ENCODE measurements around the gene POMT1.
A peak's percentile ranks its signal among the peaks of the same experiment; 100 is the strongest.

The POMT1 gene

GRCh38 chr9:131529597-131530545 lies 27.2 kb downstream of the POMT1 start:
- no peak for DNase-seq
- no peaks in the 10 kb centered on the region for H3K9me3 ChIP-seq (ENCODE audit: control extremely low read depth in 1 of 5, control insufficient read depth in 4 of 5, insufficient read depth in 2 of 5, low read depth in 1 of 5, low read length in 4 of 5)
- H3K4me1 ChIP-seq (ENCODE audit: control extremely low read depth in 1 of 4, control insufficient read depth in 4 of 4, insufficient read depth in 4 of 4, low read length in 3 of 4): peaks cover 2 to 26% (median 25%) of the 10 kb centered on the region in 4 experiments
- ChIA-PET CTCF (interaction anchor here (1.1 to 1.3 kb wide), 2 partner anchors 10 to 26 kb away, joined by 3 to 4 read pairs; no protein-coding TSS in a partner anchor), POLR2A (no interaction called here)
- H3K27ac ChIP-seq (ENCODE audit: insufficient read depth in 1 of 2, low read depth in 1 of 2, low read length in 2 of 2, poor library complexity in 1 of 2, severe bottlenecking in 2 of 2): peak overlapping the region in 1 of 2 experiments; percentile 70
- H3K4me3 ChIP-seq (ENCODE audit: control insufficient read depth in 1 of 7, extremely low read depth in 1 of 7, insufficient read depth in 4 of 7, low read depth in 2 of 7, low read length in 6 of 7): peak overlapping the region; percentile 71 to 89 (median 81)
- H3K27me3 ChIP-seq (replicated peaks in 2 of 5; ENCODE audit: control insufficient read depth in 4 of 5, insufficient read depth in 5 of 5, low read length in 4 of 5): no peaks in the 10 kb centered on the region
- peaks cover 10 to 49% (median 30%) of the 10 kb centered on the region in 4 experiments for H3K36me3 ChIP-seq (ENCODE audit: control insufficient read depth in 4 of 4, insufficient read depth in 4 of 4, low read length in 3 of 4)
- WGBS (ENCODE audit: insufficient coverage): 79% methylated on average over 22 of the region's 24 CpGs

- POLR2A ChIA-PET: no interaction called here
- Histone ChIP-seq H3K4me1 (ENCODE audit: control extremely low read depth in 1 of 4, control insufficient read depth in 4 of 4, insufficient read depth in 4 of 4, low read length in 3 of 4) (peaks cover 2 to 33% (median 31%) of the 10 kb centered on the region in 4 experiments), H3K36me3 (ENCODE audit: control insufficient read depth in 4 of 4, insufficient read depth in 4 of 4, low read length in 3 of 4) (peaks cover 10 to 44% (median 28%) of the 10 kb centered on the region in 4 experiments), H3K4me3 (ENCODE audit: control insufficient read depth in 1 of 7, extremely low read depth in 1 of 7, insufficient read depth in 4 of 7, low read depth in 2 of 7, low read length in 6 of 7) (peak overlapping the region; percentile 71 to 89 (median 81)), H3K27ac (ENCODE audit: insufficient read depth in 1 of 2, low read depth in 1 of 2, low read length in 2 of 2, poor library complexity in 1 of 2, severe bottlenecking in 2 of 2) (peak overlapping the region in 1 of 2 experiments; percentile 70), H3K27me3 (replicated peaks in 2 of 5; ENCODE audit: control insufficient read depth in 4 of 5, insufficient read depth in 5 of 5, low read length in 4 of 5) (no peaks in the 10 kb centered on the region), H3K9me3 (ENCODE audit: control extremely low read depth in 1 of 5, control insufficient read depth in 4 of 5, insufficient read depth in 2 of 5, low read depth in 1 of 5, low read length in 4 of 5) (no peaks in the 10 kb centered on the region)
- no peak for DNase-seq
- CTCF ChIA-PET: interaction anchor here (1.1 kb wide), 1 partner anchor 11 kb away, joined by 3 read pairs; no protein-coding TSS in a partner anchor
- WGBS (ENCODE audit: insufficient coverage): 8% methylated on average over 23 of the region's 29 CpGs
Observed at GRCh38 chr9:131530546-131530919, 27.8 kb downstream of the POMT1 start.

- H3K27ac ChIP-seq (ENCODE audit: insufficient read depth in 1 of 2, low read depth in 1 of 2, low read length in 2 of 2, poor library complexity in 1 of 2, severe bottlenecking in 2 of 2): peak within 1 kb of the TSS in 1 of 2 experiments; percentile 70
- POLR2A ChIA-PET: no interaction called here
- CTCF ChIA-PET: interaction anchor here (1.1 kb wide), 1 partner anchor 12 kb away, joined by 3 read pairs; no protein-coding TSS in a partner anchor
- H3K9me3 ChIP-seq (ENCODE audit: control extremely low read depth in 1 of 5, control insufficient read depth in 4 of 5, insufficient read depth in 2 of 5, low read depth in 1 of 5, low read length in 4 of 5): no peaks in the 10 kb centered on the region
- H3K36me3 ChIP-seq (ENCODE audit: control insufficient read depth in 4 of 4, insufficient read depth in 4 of 4, low read length in 3 of 4): peaks cover 7 to 37% (median 24%) of the 10 kb centered on the region in 4 experiments
- H3K27me3 ChIP-seq (replicated peaks in 2 of 5; ENCODE audit: control insufficient read depth in 4 of 5, insufficient read depth in 5 of 5, low read length in 4 of 5): no peaks in the 10 kb centered on the region
- peaks cover 2 to 33% (median 32%) of the 10 kb centered on the region in 4 experiments for H3K4me1 ChIP-seq (ENCODE audit: control extremely low read depth in 1 of 4, control insufficient read depth in 4 of 4, insufficient read depth in 4 of 4, low read length in 3 of 4)
- WGBS (ENCODE audit: insufficient coverage): 14% methylated on average over 81 of the region's 103 CpGs
- peak within 1 kb of the TSS; percentile 71 to 89 (median 81) for H3K4me3 ChIP-seq (ENCODE audit: control insufficient read depth in 1 of 7, extremely low read depth in 1 of 7, insufficient read depth in 4 of 7, low read depth in 2 of 7, low read length in 6 of 7)
- peak; percentile 75 to 82 (median 80) for DNase-seq
Observed at GRCh38 chr9:131530920-131531832, 28.5 kb downstream of the POMT1 start, which contains the start of gene UCK1. UCK1 (minus strand) TSS chr9:131531263; CDS start chr9:131531174, 89 bp downstream.

- Histone ChIP-seq H3K36me3 (ENCODE audit: control insufficient read depth in 4 of 4, insufficient read depth in 4 of 4, low read length in 3 of 4) (peaks cover 0 to 3% (median under 1%) of the 10 kb centered on the region in 4 experiments), H3K4me3 (ENCODE audit: control insufficient read depth in 1 of 7, extremely low read depth in 1 of 7, insufficient read depth in 4 of 7, low read depth in 2 of 7, low read length in 6 of 7) (peak overlapping the region in 2 of 7 experiments; percentile 19 to 29), H3K27ac (ENCODE audit: insufficient read depth in 1 of 2, low read depth in 1 of 2, low read length in 2 of 2, poor library complexity in 1 of 2, severe bottlenecking in 2 of 2) (no peak overlapping the region), H3K9me3 (ENCODE audit: control extremely low read depth in 1 of 5, control insufficient read depth in 4 of 5, insufficient read depth in 2 of 5, low read depth in 1 of 5, low read length in 4 of 5) (no peaks in the 10 kb centered on the region), H3K27me3 (replicated peaks in 2 of 5; ENCODE audit: control insufficient read depth in 4 of 5, insufficient read depth in 5 of 5, low read length in 4 of 5) (no peaks in the 10 kb centered on the region), H3K4me1 (ENCODE audit: control extremely low read depth in 1 of 4, control insufficient read depth in 4 of 4, insufficient read depth in 4 of 4, low read length in 3 of 4) (peaks cover 2 to 31% (median 30%) of the 10 kb centered on the region in 4 experiments)
- ChIA-PET CTCF (interaction anchor here (0.6 to 2.0 kb wide), 6 partner anchors 8 to 217 kb away, joined by 3 to 7 read pairs (median 3); no protein-coding TSS in a partner anchor), POLR2A (no interaction called here)
- WGBS (ENCODE audit: insufficient coverage): 29% methylated on average over 8 of the region's 8 CpGs
- peak; percentile 77 to 92 (median 90) for DNase-seq
Observed at GRCh38 chr9:131534721-131535237, 32.1 kb downstream of the POMT1 start.

- Histone ChIP-seq H3K4me3 (ENCODE audit: control insufficient read depth in 1 of 7, extremely low read depth in 1 of 7, insufficient read depth in 4 of 7, low read depth in 2 of 7, low read length in 6 of 7) (no peak overlapping the region), H3K27me3 (replicated peaks in 2 of 5; ENCODE audit: control insufficient read depth in 4 of 5, insufficient read depth in 5 of 5, low read length in 4 of 5) (no peaks in the 10 kb centered on the region), H3K9me3 (ENCODE audit: control extremely low read depth in 1 of 5, control insufficient read depth in 4 of 5, insufficient read depth in 2 of 5, low read depth in 1 of 5, low read length in 4 of 5) (peaks cover 0 to 8% (median 3%) of the 10 kb centered on the region in 5 experiments), H3K27ac (ENCODE audit: insufficient read depth in 1 of 2, low read depth in 1 of 2, low read length in 2 of 2, poor library complexity in 1 of 2, severe bottlenecking in 2 of 2) (no peak overlapping the region), H3K36me3 (ENCODE audit: control insufficient read depth in 4 of 4, insufficient read depth in 4 of 4, low read length in 3 of 4) (no peaks in the 10 kb centered on the region), H3K4me1 (ENCODE audit: control extremely low read depth in 1 of 4, control insufficient read depth in 4 of 4, insufficient read depth in 4 of 4, low read length in 3 of 4) (peaks cover 2 to 17% (median 16%) of the 10 kb centered on the region in 4 experiments)
- ChIA-PET CTCF (no interaction called here), POLR2A (no interaction called here)
- 97% methylated on average over 13 of the region's 19 CpGs for WGBS (ENCODE audit: insufficient coverage)
- DNase-seq: no peak
Observed at GRCh38 chr9:131537946-131538345, 35.2 kb downstream of the POMT1 start.

- ChIA-PET POLR2A (no interaction called here), CTCF (interaction anchor here (1.3 kb wide), 1 partner anchor 26 kb away, joined by 3 read pairs; no protein-coding TSS in a partner anchor)
- Histone ChIP-seq H3K27me3 (replicated peaks in 2 of 5; ENCODE audit: control insufficient read depth in 4 of 5, insufficient read depth in 5 of 5, low read length in 4 of 5) (peaks cover 3 to 8% (median 4%) of the 10 kb centered on the region in 5 experiments), H3K9me3 (ENCODE audit: control extremely low read depth in 1 of 5, control insufficient read depth in 4 of 5, insufficient read depth in 2 of 5, low read depth in 1 of 5, low read length in 4 of 5) (peaks cover 0 to 20% (median 14%) of the 10 kb centered on the region in 5 experiments), H3K36me3 (ENCODE audit: control insufficient read depth in 4 of 4, insufficient read depth in 4 of 4, low read length in 3 of 4) (peaks cover 0 to under 1% (median 0%) of the 10 kb centered on the region in 4 experiments), H3K27ac (ENCODE audit: insufficient read depth in 1 of 2, low read depth in 1 of 2, low read length in 2 of 2, poor library complexity in 1 of 2, severe bottlenecking in 2 of 2) (no peak overlapping the region), H3K4me3 (ENCODE audit: control insufficient read depth in 1 of 7, extremely low read depth in 1 of 7, insufficient read depth in 4 of 7, low read depth in 2 of 7, low read length in 6 of 7) (no peak overlapping the region), H3K4me1 (ENCODE audit: control extremely low read depth in 1 of 4, control insufficient read depth in 4 of 4, insufficient read depth in 4 of 4, low read length in 3 of 4) (peaks cover under 1 to 13% (median 12%) of the 10 kb centered on the region in 4 experiments)
- 83% methylated on average over 7 of the region's 7 CpGs for WGBS (ENCODE audit: insufficient coverage)
- no peak for DNase-seq
Observed at GRCh38 chr9:131539223-131539923, 36.7 kb downstream of the POMT1 start.
